Bone marrow (tissue), 2 donors: ENCODE measurements around the gene PBXIP1.

Source experiments
- DNase-seq, 2 donors: peaks; one replicate each; lab custom pipeline; 2025; lab: John Stamatoyannopoulos, UW

Gene PBXIP1, protein sequence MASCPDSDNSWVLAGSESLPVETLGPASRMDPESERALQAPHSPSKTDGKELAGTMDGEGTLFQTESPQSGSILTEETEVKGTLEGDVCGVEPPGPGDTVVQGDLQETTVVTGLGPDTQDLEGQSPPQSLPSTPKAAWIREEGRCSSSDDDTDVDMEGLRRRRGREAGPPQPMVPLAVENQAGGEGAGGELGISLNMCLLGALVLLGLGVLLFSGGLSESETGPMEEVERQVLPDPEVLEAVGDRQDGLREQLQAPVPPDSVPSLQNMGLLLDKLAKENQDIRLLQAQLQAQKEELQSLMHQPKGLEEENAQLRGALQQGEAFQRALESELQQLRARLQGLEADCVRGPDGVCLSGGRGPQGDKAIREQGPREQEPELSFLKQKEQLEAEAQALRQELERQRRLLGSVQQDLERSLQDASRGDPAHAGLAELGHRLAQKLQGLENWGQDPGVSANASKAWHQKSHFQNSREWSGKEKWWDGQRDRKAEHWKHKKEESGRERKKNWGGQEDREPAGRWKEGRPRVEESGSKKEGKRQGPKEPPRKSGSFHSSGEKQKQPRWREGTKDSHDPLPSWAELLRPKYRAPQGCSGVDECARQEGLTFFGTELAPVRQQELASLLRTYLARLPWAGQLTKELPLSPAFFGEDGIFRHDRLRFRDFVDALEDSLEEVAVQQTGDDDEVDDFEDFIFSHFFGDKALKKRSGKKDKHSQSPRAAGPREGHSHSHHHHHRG

DNA sequence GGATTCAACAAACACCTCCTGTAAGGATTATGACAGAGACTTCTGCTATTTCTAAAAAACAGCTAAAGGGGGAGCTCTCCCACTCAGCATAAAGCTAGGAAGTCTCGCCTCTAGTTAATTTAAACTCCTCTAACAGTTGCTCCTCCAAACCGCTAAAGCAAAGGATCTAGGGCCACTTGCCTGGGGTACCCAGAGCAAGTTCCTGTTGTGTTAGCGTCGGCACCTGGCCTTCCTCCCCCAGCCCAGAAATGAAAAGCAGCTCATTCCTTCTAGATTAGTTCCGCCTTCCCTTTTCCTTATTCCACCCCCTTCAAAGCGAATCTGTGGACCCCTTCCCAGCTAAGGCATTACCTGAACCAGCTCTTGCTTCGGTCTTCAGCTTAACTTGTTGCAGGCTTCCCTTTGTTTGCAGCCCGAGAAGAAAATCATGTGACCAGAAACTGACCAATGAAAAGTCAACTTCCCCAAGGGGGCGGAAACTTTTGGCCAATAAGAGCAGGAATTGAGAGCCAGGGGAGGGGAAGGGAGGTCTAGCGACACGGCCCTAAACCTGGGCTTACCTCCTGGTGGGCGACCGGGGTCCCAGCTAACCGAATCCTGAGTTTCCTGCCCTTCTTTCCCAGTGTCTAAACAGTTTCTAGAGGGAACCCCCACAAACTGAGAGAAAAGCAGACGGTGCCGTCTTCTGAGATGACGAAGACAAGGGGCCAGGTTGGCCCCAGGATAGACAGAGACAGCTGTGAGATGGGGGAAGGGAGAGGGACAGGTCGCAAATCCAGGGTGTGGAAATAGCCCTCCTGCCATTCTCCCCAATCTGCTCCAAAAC, at the start of gene PBXIP1:
Gene PBXIP1, minus strand, starts transcription at position 382 of the 826 bp plus-strand sequence. CDS start 2,378 bp downstream, outside the sequence.
- DNase-seq, result peak; percentile 47 to 84

DNA sequence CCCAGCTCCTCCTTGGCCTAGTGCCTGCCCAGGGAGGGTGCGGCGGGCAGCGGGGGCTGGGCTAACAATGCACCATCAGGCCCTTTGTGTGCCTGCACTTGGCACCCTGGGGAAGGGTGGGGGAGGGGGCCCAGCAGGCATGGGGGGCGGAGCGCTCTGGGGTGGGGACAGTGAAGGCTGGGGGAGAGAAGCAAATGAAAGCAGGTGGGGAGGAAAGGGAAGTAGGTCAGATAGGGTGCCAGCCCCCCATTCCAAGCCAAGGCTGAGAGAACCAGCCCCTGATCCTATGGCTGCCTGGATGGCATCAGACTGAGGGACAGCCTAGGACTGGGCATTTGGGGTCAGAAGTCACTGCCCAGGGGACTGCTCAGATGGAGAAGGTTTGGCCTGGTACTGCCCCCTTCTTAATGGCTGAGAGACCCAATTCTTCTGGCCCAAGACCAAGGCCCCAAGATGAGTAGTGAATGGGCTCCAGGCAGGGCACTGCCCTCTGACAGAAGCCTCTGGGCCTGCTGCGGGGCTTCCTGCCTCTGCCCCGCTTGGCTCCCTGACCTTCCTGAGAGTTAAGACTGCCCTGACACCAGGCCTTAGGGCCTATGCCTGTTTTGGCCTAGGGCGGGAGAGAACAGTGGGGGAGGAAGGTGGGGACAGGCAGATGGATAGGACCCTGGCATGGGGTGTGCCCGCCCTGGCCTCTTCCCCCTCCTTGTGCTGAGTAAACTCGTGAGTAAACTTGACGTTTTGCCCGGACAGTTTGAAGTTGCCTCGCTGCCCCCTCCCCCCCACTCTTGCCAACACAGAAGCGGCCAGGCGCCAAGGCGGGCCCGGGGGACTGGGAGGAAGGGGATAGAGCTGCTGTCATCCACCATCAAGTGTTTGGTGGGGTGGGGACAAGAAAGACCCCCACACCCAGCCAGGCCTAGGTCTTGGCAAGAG, 49.4 kb upstream of the PBXIP1 start:
- DNase-seq, result peak in 1 of 2 donors; percentile 27

DNA sequence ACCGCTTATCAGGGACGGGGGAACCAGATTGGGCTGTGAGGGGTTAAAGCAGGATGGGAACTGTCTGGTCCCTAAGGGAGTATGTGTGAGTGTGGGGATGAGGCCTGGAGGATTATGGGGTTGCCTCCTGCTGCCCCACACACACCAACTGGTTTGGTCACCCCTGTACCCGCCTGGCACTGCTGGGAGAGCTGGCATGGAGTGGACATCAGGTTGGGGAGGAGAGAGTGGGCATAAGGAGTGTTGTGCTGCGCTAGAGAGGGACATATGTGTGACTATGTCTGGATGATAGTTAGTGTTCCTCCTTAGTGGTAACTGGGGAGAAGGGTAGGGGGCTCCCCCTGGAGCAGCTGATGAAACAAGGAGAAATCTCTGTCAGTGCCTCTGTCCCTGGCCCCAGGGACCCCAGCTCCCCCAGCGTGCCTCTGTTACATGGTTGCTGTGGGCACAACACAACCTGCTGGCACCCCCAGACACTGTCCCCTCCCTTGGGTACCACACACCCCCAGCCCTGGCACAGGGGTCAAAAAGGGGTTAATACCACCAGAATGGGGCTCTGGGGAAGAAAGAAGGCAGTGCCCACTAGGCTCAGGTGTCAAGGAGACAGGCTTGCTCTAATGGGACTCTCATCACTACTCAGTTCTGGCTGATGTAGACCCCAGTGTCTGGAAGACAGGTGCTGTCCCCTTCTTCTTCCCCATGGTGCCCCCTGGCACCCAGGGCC, 48.6 kb upstream of the PBXIP1 start:
- no peak for DNase-seq

DNA sequence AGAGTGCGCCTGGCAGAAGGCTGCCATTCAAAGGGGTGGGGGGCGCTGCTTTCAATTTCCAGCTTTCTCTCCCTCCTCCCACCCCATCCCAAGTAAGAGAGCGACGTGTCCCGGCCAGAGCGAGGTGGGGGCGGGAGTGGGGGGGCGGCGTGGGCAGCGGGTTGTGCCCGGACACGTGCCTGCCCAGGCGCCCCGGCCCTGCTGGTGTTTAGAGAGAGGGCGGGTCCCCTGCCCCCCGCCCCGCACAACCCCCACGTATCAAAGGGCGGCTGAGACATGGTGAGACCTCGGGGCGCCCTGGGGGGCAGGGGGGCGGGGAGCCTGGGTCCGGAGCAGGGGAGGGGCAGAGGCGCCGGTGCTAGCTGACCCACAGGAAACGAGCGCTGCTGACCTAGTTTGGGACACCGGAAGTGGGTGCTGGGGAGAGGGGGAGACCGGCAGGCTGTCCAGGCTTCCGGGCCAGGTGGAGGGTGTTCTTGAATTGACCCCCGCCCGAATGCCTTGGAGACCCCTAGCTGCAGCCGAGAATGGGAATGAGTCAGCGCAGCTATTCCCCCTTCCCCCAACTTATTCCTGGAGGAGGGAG, 48.0 kb upstream of the PBXIP1 start:
- DNase-seq, result no peak

DNA sequence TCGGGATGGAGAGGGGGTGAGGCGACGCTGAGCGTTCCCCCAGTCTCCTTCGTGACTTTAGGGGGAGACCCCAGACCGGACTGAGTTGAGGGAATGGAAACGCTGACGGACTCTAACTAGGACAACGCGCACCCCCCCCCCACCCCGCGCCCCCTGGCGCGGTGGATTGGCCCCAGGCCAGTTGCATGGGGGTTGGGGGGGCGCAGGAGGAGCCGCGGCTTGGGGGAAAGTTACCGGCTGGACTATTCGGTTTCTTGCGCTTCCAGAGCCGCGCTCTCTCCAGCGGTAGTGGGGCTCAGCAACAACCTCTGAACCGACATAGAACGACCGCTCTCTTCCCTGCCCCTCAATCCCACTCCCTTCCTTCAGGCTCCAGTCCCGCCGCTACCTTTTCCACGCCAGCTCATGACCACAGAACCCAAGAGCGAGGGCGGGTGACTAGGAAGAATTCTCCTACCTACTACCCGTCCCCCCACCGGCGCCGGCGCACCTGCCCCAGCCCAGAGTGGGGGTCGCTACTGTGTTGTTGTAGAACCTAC, 47.4 kb upstream of the PBXIP1 start:
- DNase-seq, result no peak

DNA sequence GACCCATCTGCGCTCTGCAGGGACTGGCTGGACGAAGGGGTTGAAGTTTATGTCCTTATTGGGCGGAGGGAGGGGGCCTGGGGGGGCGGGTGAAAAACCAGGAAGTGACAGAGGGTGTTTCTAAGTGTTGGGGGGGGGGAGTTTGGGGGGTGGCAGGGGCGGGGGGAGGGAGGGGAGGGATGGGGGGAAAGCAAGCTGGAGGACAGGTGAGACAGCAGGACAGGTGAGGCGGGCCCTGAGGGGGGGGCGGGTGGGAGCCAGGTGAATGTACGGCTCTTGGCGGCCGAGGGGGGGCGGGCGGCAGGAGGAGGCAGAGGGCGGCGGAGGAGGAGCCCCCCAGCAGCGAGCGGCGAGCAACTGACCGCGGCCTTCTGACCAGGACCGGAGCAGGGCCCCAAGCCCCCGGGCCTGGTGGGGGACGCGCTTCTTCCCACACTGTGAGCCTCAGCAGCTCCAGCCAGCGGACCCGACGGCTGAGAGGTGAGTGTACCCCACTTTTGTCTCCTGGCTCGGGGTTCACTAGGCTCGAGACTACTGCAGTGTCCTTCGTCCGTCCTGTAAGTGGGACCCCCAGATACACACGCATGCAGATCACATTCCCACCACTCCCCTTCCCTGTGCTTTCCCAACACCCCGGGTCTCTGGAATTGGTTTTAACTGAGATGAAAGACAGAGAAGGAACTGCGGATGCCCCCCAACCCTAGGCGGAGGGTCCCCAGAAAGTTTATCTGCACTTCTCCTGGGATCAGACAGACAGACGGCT, 46.7 kb upstream of the PBXIP1 start, which contains the start of gene ZBTB7B:
Gene ZBTB7B, plus strand, starts transcription at position 339 of the 763 bp plus-strand sequence. CDS start 11,859 bp downstream, outside the sequence.
- DNase-seq, result no peak

DNA sequence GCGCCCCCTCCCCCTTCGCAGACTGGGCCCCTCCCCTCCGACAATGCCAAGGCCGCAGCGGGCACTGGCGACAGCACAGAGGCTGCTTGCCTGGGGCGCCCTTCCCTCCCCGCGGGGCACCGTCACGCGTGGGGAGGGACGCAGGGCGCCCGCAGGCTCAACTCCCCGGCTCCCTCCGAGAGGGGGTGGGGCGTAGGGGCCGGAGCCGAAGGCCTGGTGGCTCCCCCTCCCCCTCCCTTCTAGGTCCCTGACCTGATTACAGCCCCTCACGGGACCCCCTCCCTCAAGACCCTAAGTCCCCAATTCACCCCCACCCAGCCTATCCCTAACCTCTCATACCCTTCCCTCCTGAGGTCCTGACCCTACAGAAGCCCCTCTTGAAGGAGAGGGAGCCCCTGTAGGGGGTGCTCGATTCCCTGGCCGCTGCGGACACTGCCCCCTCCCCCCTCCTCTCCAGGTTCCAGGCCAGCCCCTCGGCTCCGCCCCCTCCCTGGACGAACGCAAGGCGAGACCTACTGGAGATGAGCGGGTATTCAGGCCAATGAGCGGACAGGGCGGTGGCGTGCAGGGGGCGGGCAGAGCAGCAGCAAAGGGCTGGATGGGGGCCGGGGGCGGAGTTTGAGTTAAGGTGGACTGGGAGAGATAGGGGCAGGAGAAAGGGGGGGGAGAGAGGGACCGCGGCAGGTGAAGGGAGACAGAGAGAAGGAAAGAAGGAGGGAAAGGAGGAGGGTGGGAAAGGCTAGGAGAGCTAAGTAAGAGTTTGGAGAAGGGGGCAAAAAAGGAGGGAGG, 46.0 kb upstream of the PBXIP1 start:
- peak; percentile 93 to 99 for DNase-seq

DNA sequence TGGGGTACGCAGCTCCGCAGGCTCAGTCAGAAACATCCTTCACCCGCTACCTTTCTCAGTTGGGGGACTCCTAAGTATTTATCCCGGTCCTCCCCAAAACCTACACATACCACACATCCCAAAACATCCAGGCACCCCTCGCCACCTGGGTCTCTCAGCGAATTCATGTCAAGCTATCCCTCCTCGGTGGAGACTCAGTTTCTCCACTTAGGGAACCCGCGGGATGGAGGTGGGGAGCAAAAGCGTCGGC, 45.5 kb upstream of the PBXIP1 start:
- DNase-seq, result peak in 1 of 2 donors; percentile 42

DNA sequence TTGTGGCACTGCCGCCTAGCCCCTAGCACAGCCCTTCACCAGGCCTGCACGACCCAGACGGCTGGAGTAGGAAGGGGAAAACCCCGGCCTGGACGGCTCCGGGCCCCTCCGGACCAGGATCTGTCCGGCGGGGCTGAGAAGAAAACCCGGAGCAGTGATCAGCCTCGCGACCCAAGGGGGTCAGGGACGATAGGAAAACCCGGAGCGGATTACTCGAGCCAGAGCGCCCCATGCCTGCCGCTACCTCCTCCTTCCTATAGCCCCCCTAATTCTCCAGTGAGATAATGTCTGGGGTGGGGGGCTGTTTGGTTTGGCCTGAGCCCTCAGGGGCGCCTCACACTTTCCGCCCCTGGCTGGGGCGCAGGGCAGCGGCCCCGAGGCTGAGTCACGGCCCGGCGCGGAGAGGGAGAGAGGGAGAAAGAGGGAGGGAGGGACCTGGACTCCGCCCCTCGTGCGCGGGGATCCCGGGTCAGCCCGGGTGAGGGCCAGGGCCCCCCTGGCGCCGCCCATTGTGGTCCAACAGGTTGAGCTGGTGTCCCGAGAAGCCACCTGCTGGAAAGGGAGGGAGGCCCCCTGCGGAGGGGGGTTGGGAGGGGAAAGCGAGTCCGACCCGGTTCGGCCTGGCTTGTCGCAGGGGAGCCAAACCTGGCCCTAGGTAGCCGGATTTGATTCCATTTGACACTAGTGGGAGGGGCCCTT, 45.0 kb upstream of the PBXIP1 start:
- DNase-seq, result peak; percentile 75 to 85

DNA sequence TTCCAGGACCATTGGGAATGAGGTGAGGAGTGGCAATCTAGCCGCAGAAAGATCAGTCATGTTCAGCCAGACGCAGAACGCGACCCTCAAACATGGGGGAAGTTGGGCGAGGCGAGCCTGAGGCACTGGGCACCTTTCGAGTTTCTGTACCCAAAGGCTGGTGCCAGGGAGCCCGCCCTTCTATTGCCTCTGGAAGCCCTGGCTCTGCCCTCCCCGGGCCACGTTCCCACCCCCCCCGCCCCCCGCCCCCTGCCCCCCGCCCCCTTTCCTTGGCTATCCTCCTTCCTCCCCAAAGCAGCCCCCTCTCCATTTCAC, 44.5 kb upstream of the PBXIP1 start:
- DNase-seq, result no peak

DNA sequence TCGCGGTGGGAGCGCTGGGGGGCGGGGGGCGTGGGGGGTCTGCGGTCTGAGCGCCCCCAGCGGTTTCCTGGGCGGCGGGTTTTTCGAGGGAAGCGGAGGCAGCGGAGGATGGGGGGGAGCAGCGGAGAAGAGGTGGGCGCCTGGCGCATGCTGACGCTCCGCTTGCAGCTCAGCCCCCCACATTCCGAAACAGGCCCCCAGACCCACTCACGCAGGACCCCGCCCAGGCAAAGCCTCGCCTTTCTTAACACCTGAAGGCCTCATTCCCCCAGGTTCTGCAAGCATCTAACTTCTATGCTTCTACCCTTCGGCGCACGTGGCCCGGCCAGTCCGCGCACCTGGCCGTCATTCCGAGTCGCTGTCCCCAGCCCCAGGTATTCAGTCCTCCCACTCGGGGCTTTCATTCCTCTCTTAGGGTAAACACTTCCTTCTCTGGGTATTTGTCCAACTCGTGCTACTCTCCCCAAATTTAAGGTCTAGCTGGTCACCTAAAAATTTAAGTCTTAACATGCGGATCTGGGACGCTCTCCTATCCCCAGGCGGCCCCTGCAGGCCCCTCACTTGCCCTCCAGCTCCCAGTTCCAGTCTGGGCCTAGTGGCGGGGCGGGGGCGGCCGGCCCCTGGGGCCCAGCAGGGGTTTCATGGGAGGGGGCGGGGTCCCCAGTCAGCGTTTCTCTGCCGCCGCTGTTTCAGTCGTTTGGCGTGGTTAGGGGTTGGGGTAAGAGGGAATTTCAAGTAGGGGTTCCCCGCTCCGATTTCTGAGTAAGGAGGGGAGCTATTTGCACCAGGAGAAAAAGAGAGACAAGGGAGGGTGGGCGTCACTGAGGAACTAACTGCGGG, 43.9 kb upstream of the PBXIP1 start:
- no peak for DNase-seq

DNA sequence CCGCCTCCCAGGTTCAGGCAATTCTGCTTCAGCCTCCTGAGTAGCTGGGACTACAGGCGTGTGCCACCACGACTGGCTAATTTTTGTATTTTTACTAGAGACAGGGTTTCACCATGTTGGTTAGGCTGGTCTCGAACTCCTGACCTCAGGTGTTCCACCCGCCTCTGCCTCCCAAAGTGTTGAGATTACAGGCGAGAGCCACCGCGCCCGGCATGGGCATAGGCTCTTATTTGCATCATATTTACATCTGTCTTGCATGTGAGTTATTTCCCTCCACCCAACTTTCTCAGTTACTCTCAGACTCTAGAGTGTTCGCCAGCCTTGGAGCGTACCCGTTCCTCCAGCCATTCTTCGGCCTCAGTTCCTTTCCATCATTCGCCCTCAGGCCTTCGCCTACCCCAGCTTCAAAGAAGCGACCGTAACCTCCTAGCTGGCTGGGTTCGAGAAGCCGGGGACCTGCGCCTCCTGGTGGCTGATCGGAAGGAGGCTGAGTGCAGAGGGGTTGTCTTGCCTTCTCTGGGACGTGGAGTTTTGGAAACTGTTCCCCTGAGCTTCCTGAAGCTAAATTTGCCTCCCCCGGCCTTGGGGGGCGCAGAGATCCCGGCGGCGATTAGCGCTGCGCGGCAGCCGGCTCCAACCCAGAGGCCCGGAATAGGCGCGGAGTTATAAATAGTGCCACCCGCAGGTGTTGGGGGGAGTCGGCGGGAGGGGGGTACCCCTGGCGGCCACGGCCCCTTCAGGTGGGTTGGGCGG, 43.1 kb upstream of the PBXIP1 start:
- DNase-seq, result peak; percentile 28 to 77

DNA sequence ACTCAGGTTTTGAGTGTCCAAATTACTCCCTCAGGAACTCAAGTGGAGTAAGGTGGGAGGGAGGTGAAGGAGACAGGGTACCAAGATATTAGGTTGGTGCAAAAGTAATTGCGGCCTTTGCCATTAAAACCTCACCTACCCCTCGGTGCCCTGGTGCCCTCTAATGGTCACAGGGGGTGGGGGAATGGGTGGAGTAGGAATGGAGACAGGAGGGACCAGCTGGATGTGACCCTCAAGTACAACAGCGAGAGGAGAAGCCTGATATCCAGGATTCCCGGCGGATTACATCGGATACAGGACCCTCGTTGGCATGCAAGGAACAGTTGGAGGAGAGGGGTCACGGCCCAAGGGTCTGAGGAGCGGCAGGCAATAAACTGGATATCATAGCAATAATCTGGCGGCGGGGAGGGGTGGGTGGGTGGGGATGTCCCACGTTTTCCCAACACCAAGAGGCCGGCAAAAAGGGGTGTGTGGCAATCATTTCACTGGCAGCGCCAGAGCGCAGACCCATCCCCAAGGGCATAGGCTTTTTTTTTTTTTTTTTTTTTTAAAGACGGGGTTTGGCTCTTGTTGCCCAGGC, 42.4 kb upstream of the PBXIP1 start:
- no peak for DNase-seq

DNA sequence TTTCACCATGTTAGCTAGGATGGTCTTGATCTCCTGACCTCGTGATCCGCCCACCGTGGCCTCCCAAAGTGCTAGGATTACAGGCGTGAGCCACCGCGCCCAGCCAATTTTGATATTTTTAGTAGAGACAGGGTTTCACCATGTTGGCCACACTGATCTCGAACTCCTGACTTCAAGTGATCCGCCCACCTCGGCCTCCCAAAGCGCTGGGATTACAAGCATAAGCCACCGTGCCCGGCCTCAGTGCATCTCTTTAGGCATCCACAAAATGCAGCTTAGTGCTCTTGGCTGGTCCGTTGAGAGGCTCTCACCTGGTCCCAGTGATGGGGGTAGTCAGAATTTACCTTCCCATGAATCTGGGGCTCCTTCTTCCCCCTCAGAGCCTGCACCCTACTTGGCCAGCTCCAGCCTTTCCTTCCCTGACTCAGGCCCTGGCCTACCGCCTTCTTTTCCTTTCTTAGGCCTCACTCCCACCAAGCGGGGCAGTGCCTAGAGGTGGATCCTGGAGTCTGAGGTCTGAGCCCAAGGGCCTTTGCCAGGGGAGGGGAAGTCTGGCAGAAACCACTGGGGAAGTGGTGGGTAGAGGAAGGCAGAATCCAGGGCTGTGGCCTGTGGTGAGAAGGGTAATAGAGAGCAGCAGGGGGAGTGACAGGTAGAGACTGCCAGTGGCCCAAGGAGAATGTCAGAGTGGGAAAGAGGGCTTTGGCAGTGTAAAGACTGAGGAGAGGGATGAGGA, 41.2 kb upstream of the PBXIP1 start:
- peak in 1 of 2 donors; percentile 28 for DNase-seq

DNA sequence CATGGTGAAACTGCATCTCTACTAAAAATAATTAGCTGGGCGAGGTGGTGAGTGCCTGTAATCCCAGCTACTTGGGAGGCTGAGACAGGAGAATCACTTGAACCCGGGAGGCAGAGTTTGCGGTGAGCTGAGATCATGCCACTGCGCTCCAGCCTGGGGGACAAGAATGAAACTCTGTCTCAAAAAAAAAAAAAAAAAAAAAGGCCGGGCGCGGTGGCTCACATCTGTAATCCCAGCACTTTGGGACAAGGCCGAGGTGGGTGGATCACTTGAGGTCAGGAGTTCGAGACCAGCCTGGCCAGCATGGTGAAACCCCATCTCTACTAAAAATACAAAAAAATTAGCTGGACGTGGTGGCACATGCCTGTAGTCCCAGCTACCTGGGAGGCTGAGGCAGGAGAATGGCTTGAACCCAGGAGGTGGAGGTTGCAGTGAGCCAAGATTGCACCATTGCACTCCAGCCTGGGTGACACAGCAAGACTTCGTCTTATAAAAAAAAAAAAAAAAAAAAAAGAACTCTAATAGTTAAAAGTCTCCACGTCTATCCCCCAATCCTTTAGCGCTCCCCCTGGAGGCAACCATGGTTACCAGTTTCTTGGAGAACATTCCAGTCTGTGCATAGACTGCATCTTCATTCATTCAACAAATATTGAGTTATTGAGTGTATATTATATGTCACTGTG, 39.5 kb upstream of the PBXIP1 start:
- peak in 1 of 2 donors; percentile 31 for DNase-seq
